LNCAP (cell line): ENCODE results near the gene ZNF791.

Experiments
- TF ChIP-seq, protein P1 (sequence below): fragments of 450-650 bp; IDR thresholded peaks from 2 replicates; pipeline ENCODE4 v1.5.1; 2017; ENCODE audit warnings: mild to moderate bottlenecking

The ZNF791 gene

DNA sequence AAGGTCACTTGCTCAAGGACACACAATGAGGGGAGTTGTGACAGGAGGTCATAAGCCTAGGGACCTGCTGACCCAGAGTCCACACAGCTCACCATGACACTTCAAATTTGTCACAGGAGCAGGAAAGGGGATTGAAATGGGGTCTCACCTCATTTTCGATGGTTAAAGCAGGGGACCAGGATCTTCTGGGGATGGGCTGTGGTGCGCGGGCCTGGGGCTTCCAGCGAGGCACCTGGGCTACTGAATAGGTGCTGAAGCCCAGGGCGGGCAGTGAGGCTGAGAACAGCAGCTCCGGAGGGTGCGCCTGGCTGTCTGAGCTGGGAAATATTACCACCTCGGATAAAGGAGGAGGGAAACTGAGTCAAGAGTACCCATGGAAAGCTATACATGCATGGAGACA lies 44.8 kb downstream of the ZNF791 start:
- TF ChIP-seq, protein P1, sequence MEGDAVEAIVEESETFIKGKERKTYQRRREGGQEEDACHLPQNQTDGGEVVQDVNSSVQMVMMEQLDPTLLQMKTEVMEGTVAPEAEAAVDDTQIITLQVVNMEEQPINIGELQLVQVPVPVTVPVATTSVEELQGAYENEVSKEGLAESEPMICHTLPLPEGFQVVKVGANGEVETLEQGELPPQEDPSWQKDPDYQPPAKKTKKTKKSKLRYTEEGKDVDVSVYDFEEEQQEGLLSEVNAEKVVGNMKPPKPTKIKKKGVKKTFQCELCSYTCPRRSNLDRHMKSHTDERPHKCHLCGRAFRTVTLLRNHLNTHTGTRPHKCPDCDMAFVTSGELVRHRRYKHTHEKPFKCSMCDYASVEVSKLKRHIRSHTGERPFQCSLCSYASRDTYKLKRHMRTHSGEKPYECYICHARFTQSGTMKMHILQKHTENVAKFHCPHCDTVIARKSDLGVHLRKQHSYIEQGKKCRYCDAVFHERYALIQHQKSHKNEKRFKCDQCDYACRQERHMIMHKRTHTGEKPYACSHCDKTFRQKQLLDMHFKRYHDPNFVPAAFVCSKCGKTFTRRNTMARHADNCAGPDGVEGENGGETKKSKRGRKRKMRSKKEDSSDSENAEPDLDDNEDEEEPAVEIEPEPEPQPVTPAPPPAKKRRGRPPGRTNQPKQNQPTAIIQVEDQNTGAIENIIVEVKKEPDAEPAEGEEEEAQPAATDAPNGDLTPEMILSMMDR: no peak

DNA sequence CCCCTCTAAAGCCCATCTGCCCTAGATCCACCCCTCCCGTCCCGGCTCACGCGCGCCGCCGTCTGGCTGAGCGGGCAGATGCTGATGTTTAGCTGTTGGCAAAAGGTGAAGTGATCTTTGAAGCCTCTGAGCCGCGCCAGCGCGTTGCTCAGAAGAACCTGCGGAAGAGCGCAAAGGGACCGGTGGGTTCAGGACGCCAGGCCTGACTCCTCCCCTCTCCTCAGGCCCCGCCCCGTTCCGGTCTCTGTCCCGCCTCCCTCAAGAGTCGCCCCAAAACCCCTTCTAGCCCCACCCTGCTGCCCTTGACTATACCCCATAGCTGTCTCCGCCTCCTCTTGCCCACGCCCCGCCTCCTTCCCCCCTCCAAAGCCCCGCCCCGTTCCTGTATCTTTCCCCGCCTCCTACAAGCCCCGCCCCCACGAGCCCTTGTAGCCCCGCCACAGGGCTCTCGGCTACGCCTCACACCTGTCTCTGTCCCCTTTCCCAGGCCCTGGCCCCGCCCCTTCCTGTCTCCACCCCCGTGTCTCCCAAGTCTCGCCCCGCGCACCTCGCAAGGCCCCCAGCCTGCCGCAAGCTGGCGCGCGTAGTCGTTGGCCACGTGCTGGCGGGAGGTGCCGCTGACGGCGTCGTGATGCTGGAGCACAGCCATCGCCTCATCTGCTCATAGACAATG lies 46.3 kb downstream of the ZNF791 start:
- TF ChIP-seq, protein P1: no peak

- TF ChIP-seq, protein P1: no peak
These were observed 47.2 kb downstream of the ZNF791 start for GRCh38 chr19:12657966-12658365.

DNA sequence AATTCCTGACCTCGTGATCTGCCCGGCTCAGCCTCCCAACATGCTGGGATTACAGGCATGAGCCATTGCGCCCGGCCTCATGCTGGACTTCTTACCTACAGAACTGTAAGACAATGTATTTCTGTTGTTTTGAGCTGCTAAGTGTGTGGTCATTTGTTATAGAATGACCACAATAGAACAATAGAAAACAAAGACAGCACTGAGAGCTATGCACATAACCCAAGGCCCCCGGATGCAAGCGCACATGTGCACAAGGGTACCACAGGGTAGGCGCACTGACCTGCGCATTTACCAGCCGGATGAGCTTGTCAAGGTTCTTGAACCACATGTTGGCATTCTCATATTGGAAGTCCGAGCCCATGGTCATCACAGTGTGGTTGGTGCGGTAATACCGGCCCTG lies 50.3 kb downstream of the ZNF791 start:
- TF ChIP-seq, protein P1: no peak

- TF ChIP-seq, protein P1: no peak
These were observed 53.9 kb downstream of the ZNF791 start for GRCh38 chr19:12664406-12665280.

- TF ChIP-seq, protein P1: no peak
These were observed 54.5 kb downstream of the ZNF791 start for GRCh38 chr19:12665281-12665573.

- TF ChIP-seq, protein P1: no peak
These were observed 55.0 kb downstream of the ZNF791 start for GRCh38 chr19:12665671-12666264.
